Measurements from ENCODE around the gene CWC22. TPM values are rescaled to one million over a fixed set of nuclear protein-coding genes. Genes with fewer than 3 reads are reported as not detected.

The CWC22 gene
- polyA plus RNA-seq, 1 donor from 2014 or later: 16.0 TPM

DNA sequence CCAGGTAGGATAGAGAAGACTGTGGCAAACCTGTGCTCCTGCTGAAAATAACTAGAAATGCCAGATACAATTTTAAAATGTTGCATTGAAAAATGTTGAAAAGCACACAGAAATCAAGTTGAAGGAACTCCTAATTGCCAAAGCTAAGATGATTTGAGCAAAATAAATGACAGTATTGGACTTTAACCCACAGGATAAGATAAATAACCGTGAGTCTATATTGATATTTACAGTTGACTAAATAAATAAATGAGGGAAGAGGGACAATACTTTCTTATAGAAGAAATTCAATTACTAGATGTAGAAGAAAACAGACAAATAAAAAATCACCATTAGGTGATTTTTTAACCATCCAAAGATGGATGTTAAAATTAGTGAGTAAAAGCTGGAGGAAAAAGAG lies 59.0 kb downstream of the CWC22 start:
- Histone ChIP-seq H3F3A (ENCODE audit: insufficient read depth, low read length, poor library complexity, severe bottlenecking) (no peaks in the 10 kb centered on the region), H3K4me2 (ENCODE audit: low read length) (no peak overlapping the region), H3K9me2 (ENCODE audit: insufficient read depth, low read length) (no peaks in the 10 kb centered on the region), H2AFZ (ENCODE audit: low read depth, low read length) (no peak overlapping the region), H3K27ac (ENCODE audit: low read length) (no peak overlapping the region), H3K4me3 (ENCODE audit: low read length) (no peak overlapping the region), H3K27me3 (ENCODE audit: insufficient read depth, low read depth, low read length) (no peaks in the 10 kb centered on the region), H4K20me1 (ENCODE audit: insufficient read depth) (no peaks in the 10 kb centered on the region), H3K36me3 (ENCODE audit: insufficient read depth, low read length) (peaks cover 20% of the 10 kb centered on the region), H3K79me2 (replicated peaks; ENCODE audit: insufficient read depth, low read length) (no peaks in the 10 kb centered on the region), H3K9ac (ENCODE audit: low read length) (no peak overlapping the region), H3K9me3 (ENCODE audit: low read length) (no peaks in the 10 kb centered on the region)
- no peak for TF ChIP-seq EP300 (conservative IDR thresholded peaks at IDR 0.05; ENCODE audit: poor library complexity, severe bottlenecking)
- TF ChIP-seq TAF1 (IDR thresholded peaks at IDR 0.05; ENCODE audit: low read depth): no peak
- TF ChIP-seq, protein P1, sequence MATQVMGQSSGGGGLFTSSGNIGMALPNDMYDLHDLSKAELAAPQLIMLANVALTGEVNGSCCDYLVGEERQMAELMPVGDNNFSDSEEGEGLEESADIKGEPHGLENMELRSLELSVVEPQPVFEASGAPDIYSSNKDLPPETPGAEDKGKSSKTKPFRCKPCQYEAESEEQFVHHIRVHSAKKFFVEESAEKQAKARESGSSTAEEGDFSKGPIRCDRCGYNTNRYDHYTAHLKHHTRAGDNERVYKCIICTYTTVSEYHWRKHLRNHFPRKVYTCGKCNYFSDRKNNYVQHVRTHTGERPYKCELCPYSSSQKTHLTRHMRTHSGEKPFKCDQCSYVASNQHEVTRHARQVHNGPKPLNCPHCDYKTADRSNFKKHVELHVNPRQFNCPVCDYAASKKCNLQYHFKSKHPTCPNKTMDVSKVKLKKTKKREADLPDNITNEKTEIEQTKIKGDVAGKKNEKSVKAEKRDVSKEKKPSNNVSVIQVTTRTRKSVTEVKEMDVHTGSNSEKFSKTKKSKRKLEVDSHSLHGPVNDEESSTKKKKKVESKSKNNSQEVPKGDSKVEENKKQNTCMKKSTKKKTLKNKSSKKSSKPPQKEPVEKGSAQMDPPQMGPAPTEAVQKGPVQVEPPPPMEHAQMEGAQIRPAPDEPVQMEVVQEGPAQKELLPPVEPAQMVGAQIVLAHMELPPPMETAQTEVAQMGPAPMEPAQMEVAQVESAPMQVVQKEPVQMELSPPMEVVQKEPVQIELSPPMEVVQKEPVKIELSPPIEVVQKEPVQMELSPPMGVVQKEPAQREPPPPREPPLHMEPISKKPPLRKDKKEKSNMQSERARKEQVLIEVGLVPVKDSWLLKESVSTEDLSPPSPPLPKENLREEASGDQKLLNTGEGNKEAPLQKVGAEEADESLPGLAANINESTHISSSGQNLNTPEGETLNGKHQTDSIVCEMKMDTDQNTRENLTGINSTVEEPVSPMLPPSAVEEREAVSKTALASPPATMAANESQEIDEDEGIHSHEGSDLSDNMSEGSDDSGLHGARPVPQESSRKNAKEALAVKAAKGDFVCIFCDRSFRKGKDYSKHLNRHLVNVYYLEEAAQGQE (IDR thresholded peaks at IDR 0.05; ENCODE audit: borderline replicate concordance): no peak
- TF ChIP-seq POLR2AphosphoS5 (IDR thresholded peaks at IDR 0.05): no peak
- no peak for TF ChIP-seq SMC3 (conservative IDR thresholded peaks at IDR 0.05; ENCODE audit: poor library complexity)
- TF ChIP-seq RAD21 (conservative IDR thresholded peaks at IDR 0.05): no peak
- no peak for TF ChIP-seq CTCF (IDR thresholded peaks at IDR 0.05; ENCODE audit: poor library complexity, severe bottlenecking)
- no peak for TF ChIP-seq EZH2 (IDR thresholded peaks at IDR 0.05; ENCODE audit: borderline replicate concordance, insufficient read depth, low read length, poor library complexity, severe bottlenecking)
- no peak for TF ChIP-seq MXI1 (conservative IDR thresholded peaks at IDR 0.05; ENCODE audit: poor library complexity, severe bottlenecking)

GRCh38 chr2:179946810-179947615 lies 60.1 kb downstream of the CWC22 start:
- no peaks in the 10 kb centered on the region for H3K79me2 ChIP-seq (replicated peaks; ENCODE audit: insufficient read depth, low read length)
- no peak overlapping the region for H3K4me2 ChIP-seq (ENCODE audit: low read length)
- no peaks in the 10 kb centered on the region for H3F3A ChIP-seq (ENCODE audit: insufficient read depth, low read length, poor library complexity, severe bottlenecking)
- H2AFZ ChIP-seq (ENCODE audit: low read depth, low read length): no peak overlapping the region
- H3K9me3 ChIP-seq (ENCODE audit: low read length): no peaks in the 10 kb centered on the region
- no peak overlapping the region for H3K27ac ChIP-seq (ENCODE audit: low read length)
- H3K4me3 ChIP-seq (ENCODE audit: low read length): no peak overlapping the region
- H3K9me2 ChIP-seq (ENCODE audit: insufficient read depth, low read length): no peaks in the 10 kb centered on the region
- no peak overlapping the region for H3K9ac ChIP-seq (ENCODE audit: low read length)
- H3K27me3 ChIP-seq (ENCODE audit: insufficient read depth, low read depth, low read length): no peaks in the 10 kb centered on the region
- H3K36me3 ChIP-seq (ENCODE audit: insufficient read depth, low read length): peaks cover 20% of the 10 kb centered on the region
- no peaks in the 10 kb centered on the region for H4K20me1 ChIP-seq (ENCODE audit: insufficient read depth)
- TF ChIP-seq MXI1 (conservative IDR thresholded peaks at IDR 0.05; ENCODE audit: poor library complexity, severe bottlenecking): no peak
- TF ChIP-seq EP300 (conservative IDR thresholded peaks at IDR 0.05; ENCODE audit: poor library complexity, severe bottlenecking): no peak
- no peak for TF ChIP-seq POLR2AphosphoS5 (IDR thresholded peaks at IDR 0.05)
- TF ChIP-seq CTCF (IDR thresholded peaks at IDR 0.05; ENCODE audit: poor library complexity, severe bottlenecking): no peak
- TF ChIP-seq EZH2 (IDR thresholded peaks at IDR 0.05; ENCODE audit: borderline replicate concordance, insufficient read depth, low read length, poor library complexity, severe bottlenecking): no peak
- no peak for TF ChIP-seq SMC3 (conservative IDR thresholded peaks at IDR 0.05; ENCODE audit: poor library complexity)
- TF ChIP-seq, protein P1 (IDR thresholded peaks at IDR 0.05; ENCODE audit: borderline replicate concordance): no peak
- TF ChIP-seq RAD21 (conservative IDR thresholded peaks at IDR 0.05): no peak
- no peak for TF ChIP-seq TAF1 (IDR thresholded peaks at IDR 0.05; ENCODE audit: low read depth)

All from neural cell (in vitro differentiated cells).